Neural progenitor cell (in vitro differentiated cells): Measurements from ENCODE around the gene TSPAN4. TPM values are rescaled to one million over a fixed set of nuclear protein-coding genes. Genes with fewer than 3 reads are reported as not detected.

ENCODE experiments used
- DNase-seq: peaks from one replicate; pipeline ENCODE4 v3.0.0-alpha.2; 2016; ENCODE audit warnings: low spot score
- H2AFZ ChIP-seq: fragments of 200-600 bp; sonication (generic); replicated peaks from 2 replicates; pipeline ENCODE4 v1.6.1; 2016; ENCODE audit warnings: antibody characterized with exemption
- H3F3A ChIP-seq: fragments of 200-600 bp; sonication (generic); 2 replicates; pipeline ENCODE4 v1.6.1; 2016; ENCODE audit warnings: antibody characterized with exemption, low read depth
- H3K27ac ChIP-seq: fragments of 200-600 bp; sonication (generic); 2 replicates; pipeline ENCODE4 v1.5.1; 2016; ENCODE audit warnings: mild to moderate bottlenecking
- H3K27me3 ChIP-seq: fragments of 200-600 bp; sonication (generic); 2 replicates; pipeline ENCODE4 v1.6.1; 2016; ENCODE audit warnings: mild to moderate bottlenecking, moderate library complexity
- H3K36me3 ChIP-seq: fragments of 200-600 bp; sonication (generic); 2 replicates; pipeline ENCODE4 v1.5.1; 2016
- H3K4me1 ChIP-seq: fragments of 200-600 bp; sonication (generic); 2 replicates; pipeline ENCODE4 v1.6.1; 2016; ENCODE audit warnings: mixed run types
- H3K4me2 ChIP-seq: fragments of 200-600 bp; sonication (generic); 2 replicates; pipeline ENCODE4 v1.6.1; 2016
- H3K4me3 ChIP-seq: fragments of 200-600 bp; sonication (generic); 2 replicates; pipeline ENCODE4 v1.5.1; 2016
- H3K79me2 ChIP-seq: fragments of 200-600 bp; sonication (generic); 2 replicates; pipeline ENCODE4 v1.6.1; 2016; ENCODE audit warnings: low read depth
- H3K9ac ChIP-seq: fragments of 200-600 bp; sonication (generic); 2 replicates; pipeline ENCODE4 v1.6.1; 2016
- H3K9me3 ChIP-seq: fragments of 200-600 bp; sonication (generic); 2 replicates; pipeline ENCODE4 v1.5.1; 2016; ENCODE audit warnings: low read depth
- H4K20me1 ChIP-seq: fragments of 200-600 bp; sonication (generic); 2 replicates; pipeline ENCODE4 v1.6.1; 2016; ENCODE audit warnings: low read depth
- H3K27ac Mint-ChIP-seq: 3 replicates; pipeline ENCODE4 v1.8.0; 2021; ENCODE audit warnings: mixed read lengths
- H3K27me3 Mint-ChIP-seq: 2 replicates; pipeline ENCODE4 v1.8.0; 2022; ENCODE audit warnings: low read depth, mild to moderate bottlenecking, inconsistent platforms, moderate library complexity, mixed read lengths; ENCODE audit not compliant: insufficient read depth
- H3K36me3 Mint-ChIP-seq: 3 replicates; pipeline ENCODE4 v1.8.0; 2021; ENCODE audit warnings: mixed read lengths
- H3K4me1 Mint-ChIP-seq: 3 replicates; pipeline ENCODE4 v1.8.0; 2021; ENCODE audit warnings: mixed read lengths
- H3K4me3 Mint-ChIP-seq: 3 replicates; pipeline ENCODE4 v1.8.0; 2021; ENCODE audit warnings: mild to moderate bottlenecking, moderate library complexity, mixed read lengths
- H3K9me3 Mint-ChIP-seq: 3 replicates; pipeline ENCODE4 v1.8.0; 2020; ENCODE audit warnings: mixed read lengths
- CTCF ChIP-seq: fragments of 200-600 bp; sonication (generic); IDR thresholded peaks from 2 replicates; pipeline ENCODE4 v1.5.1; 2017; ENCODE audit warnings: antibody characterized with exemption, mild to moderate bottlenecking
- EZH2 ChIP-seq: fragments of 200-600 bp; sonication (generic); IDR thresholded peaks from 2 replicates; pipeline ENCODE4 v1.6.1; 2017; ENCODE audit warnings: antibody characterized with exemption, mild to moderate bottlenecking, moderate library complexity
- EZH2phosphoT487 ChIP-seq: fragments of 200-600 bp; sonication (generic); IDR thresholded peaks from 2 replicates; pipeline ENCODE4 v1.6.1; 2017; ENCODE audit warnings: antibody characterized with exemption
- total RNA-seq: library from RNA; depleted of rRNA; stranded (reverse); fragments of >200 nt; gene quantifications from 2 replicates; pipeline ENCODE4 v1.2.3, GENCODE V29; 2015; ENCODE audit warnings: low replicate concordance

TSPAN4 gene
- total RNA-seq, 1 donor from 2014 or later: 19.6 TPM

- Histone ChIP-seq H3K4me2 (no peak overlapping the region), H2AFZ (no peak overlapping the region), H3K79me2 (no peaks in the 10 kb centered on the region), H3K4me3 (no peak overlapping the region), H3K36me3 (no peaks in the 10 kb centered on the region), H3K27me3 (no peaks in the 10 kb centered on the region), H3K9me3 (no peaks in the 10 kb centered on the region), H3K9ac (no peak overlapping the region), H4K20me1 (peaks cover 21% of the 10 kb centered on the region), H3K4me1 (peaks cover 13% of the 10 kb centered on the region), H3K27ac (no peak overlapping the region), H3F3A (no peaks in the 10 kb centered on the region)
- Mint-ChIP-seq H3K9me3 (no peaks in the 10 kb centered on the region), H3K36me3 (peaks cover 8% of the 10 kb centered on the region), H3K4me3 (no peak overlapping the region), H3K27ac (no peak overlapping the region), H3K4me1 (peaks cover 2% of the 10 kb centered on the region), H3K27me3 (peaks cover 8% of the 10 kb centered on the region)
- DNase-seq: no peak
- no peak for TF ChIP-seq CTCF
Measured at GRCh38 chr11:887589-887988, 44.9 kb downstream of the TSPAN4 start.

GRCh38 chr11:888310-889212, 45.9 kb downstream of the TSPAN4 start:
- peaks cover 13% of the 10 kb centered on the region for H3K4me1 ChIP-seq
- no peak overlapping the region for H3K27ac Mint-ChIP-seq
- no peaks in the 10 kb centered on the region for H3K9me3 Mint-ChIP-seq
- no peak overlapping the region for H3K27ac ChIP-seq
- H3K79me2 ChIP-seq: no peaks in the 10 kb centered on the region
- H3K4me1 Mint-ChIP-seq: peaks cover 3% of the 10 kb centered on the region
- peaks cover 8% of the 10 kb centered on the region for H3K27me3 Mint-ChIP-seq
- H3F3A ChIP-seq: no peaks in the 10 kb centered on the region
- H3K4me3 ChIP-seq: no peak overlapping the region
- DNase-seq: no peak
- no peak overlapping the region for H3K9ac ChIP-seq
- peaks cover 8% of the 10 kb centered on the region for H3K36me3 Mint-ChIP-seq
- no peaks in the 10 kb centered on the region for H3K27me3 ChIP-seq
- no peak overlapping the region for H3K4me3 Mint-ChIP-seq
- no peaks in the 10 kb centered on the region for H3K9me3 ChIP-seq
- TF ChIP-seq EZH2 (no peak), CTCF (no peak), EZH2phosphoT487 (no peak)
- H3K36me3 ChIP-seq: no peaks in the 10 kb centered on the region
- H3K4me2 ChIP-seq: no peak overlapping the region
- no peak overlapping the region for H2AFZ ChIP-seq
- peaks cover 21% of the 10 kb centered on the region for H4K20me1 ChIP-seq

GRCh38 chr11:889257-889656, 46.6 kb downstream of the TSPAN4 start:
- Histone ChIP-seq H3K79me2 (no peaks in the 10 kb centered on the region), H3K27me3 (no peaks in the 10 kb centered on the region), H3K9ac (no peak overlapping the region), H3K4me3 (no peak overlapping the region), H3K9me3 (no peaks in the 10 kb centered on the region), H3K27ac (no peak overlapping the region), H3K36me3 (no peaks in the 10 kb centered on the region), H2AFZ (no peak overlapping the region), H3F3A (no peaks in the 10 kb centered on the region), H3K4me2 (no peak overlapping the region), H3K4me1 (peaks cover 13% of the 10 kb centered on the region), H4K20me1 (peaks cover 21% of the 10 kb centered on the region)
- H3K9me3 Mint-ChIP-seq: no peaks in the 10 kb centered on the region
- H3K36me3 Mint-ChIP-seq: peaks cover 8% of the 10 kb centered on the region
- H3K27me3 Mint-ChIP-seq: peaks cover 8% of the 10 kb centered on the region
- H3K4me3 Mint-ChIP-seq: no peak overlapping the region
- TF ChIP-seq EZH2 (no peak), CTCF (no peak), EZH2phosphoT487 (no peak)
- no peak for DNase-seq
- H3K27ac Mint-ChIP-seq: peak overlapping the region; percentile 73
- peaks cover 4% of the 10 kb centered on the region for H3K4me1 Mint-ChIP-seq
